ENCODE data around the gene IL23R.

GRCh38 chr1:67150931-67151330 lies 15.3 kb upstream of the IL23R start:
- TF ChIP-seq POLR2A (IDR thresholded peaks at IDR 0.05) (no peak), CTCF (IDR thresholded peaks at IDR 0.05) (no peak), POLR2AphosphoS5 (IDR thresholded peaks at IDR 0.05) (no peak)
